Keratinocyte (primary cell): Measurements from ENCODE around the gene MYH15. TPM values are rescaled to one million over a fixed set of nuclear protein-coding genes. Genes with fewer than 3 reads are reported as not detected.

Experiments used
- DNase-seq: peaks from one replicate; pipeline ENCODE4 v3.0.0-alpha.2; 2011; ENCODE audit warnings: low read depth, missing footprints, low spot score
- FAIRE-seq: peaks from 2 replicates; lab custom pipeline; 2011; peaks lifted over from hg19 to GRCh38; lab: Jason Lieb, UNC
- H2AFZ ChIP-seq: 2 replicates; pipeline ENCODE4 v1.6.0; 2012; ENCODE audit warnings: low read length, control low read depth, inconsistent platforms; ENCODE audit not compliant: control insufficient read depth
- H3K27ac ChIP-seq: 2 replicates; pipeline ENCODE4 v1.5.1; 2011; ENCODE audit warnings: low read length; ENCODE audit not compliant: control insufficient read depth, insufficient read depth
- H3K27me3 ChIP-seq: 3 replicates; pipeline ENCODE4 v1.6.0; 2011; ENCODE audit warnings: low read length; ENCODE audit not compliant: control insufficient read depth, insufficient read depth; ENCODE audit errors: extremely low read depth
- H3K36me3 ChIP-seq, 2 experiments: 2 replicates in 1 of 2; 3 replicates in 1 of 2; pipeline ENCODE4 v1.5.1; 2011; ENCODE audit warnings: low read length in 2 of 2, mild to moderate bottlenecking in 1 of 2; ENCODE audit not compliant: control insufficient read depth in 2 of 2, insufficient read depth in 2 of 2; ENCODE audit errors: extremely low read depth in 1 of 2
- H3K4me1 ChIP-seq: 3 replicates; pipeline ENCODE4 v1.5.1; 2011; ENCODE audit warnings: low read length; ENCODE audit not compliant: control insufficient read depth, insufficient read depth; ENCODE audit errors: extremely low read depth
- H3K4me2 ChIP-seq: 3 replicates; pipeline ENCODE4 v1.6.0; 2011; ENCODE audit warnings: low read depth, low read length; ENCODE audit not compliant: control insufficient read depth, insufficient read depth; ENCODE audit errors: extremely low read depth
- H3K4me3 ChIP-seq, 3 experiments: fragments of 200-600 bp in 1 of 3; sonication (generic) in 1 of 3; 2 replicates in 2 of 3; 3 replicates in 1 of 3; pipeline ENCODE4 v1.5.1; 2011 to 2016; ENCODE audit warnings: low read length in 3 of 3, mild to moderate bottlenecking in 3 of 3, control low read depth in 2 of 3, inconsistent platforms in 1 of 3, low read depth in 1 of 3, mixed read lengths in 1 of 3, mixed run types in 1 of 3, moderate library complexity in 1 of 3; ENCODE audit not compliant: control insufficient read depth in 2 of 3, insufficient read depth in 2 of 3; ENCODE audit errors: extremely low read depth in 1 of 3
- H3K79me2 ChIP-seq: 2 replicates; pipeline ENCODE4 v1.6.0; 2012; ENCODE audit warnings: low read length; ENCODE audit not compliant: control insufficient read depth, insufficient read depth
- H3K9ac ChIP-seq: 3 replicates; pipeline ENCODE4 v1.6.0; 2011; ENCODE audit warnings: low read length; ENCODE audit not compliant: control insufficient read depth, insufficient read depth; ENCODE audit errors: extremely low read depth
- H3K9me1 ChIP-seq: 3 replicates; pipeline ENCODE4 v1.6.0; 2011; ENCODE audit warnings: low read length; ENCODE audit not compliant: control insufficient read depth, insufficient read depth; ENCODE audit errors: extremely low read depth
- H3K9me3 ChIP-seq: 2 replicates; pipeline ENCODE4 v1.5.1; 2012; ENCODE audit warnings: low read depth, low read length; ENCODE audit not compliant: control insufficient read depth
- H4K20me1 ChIP-seq: 3 replicates; pipeline ENCODE4 v1.6.0; 2011; ENCODE audit warnings: low read length; ENCODE audit not compliant: control insufficient read depth, insufficient read depth; ENCODE audit errors: extremely low read depth
- EZH2 ChIP-seq: IDR thresholded peaks from one replicate; pipeline ENCODE4 v1.6.1; 2012; ENCODE audit warnings: inconsistent platforms, mild to moderate bottlenecking, low read length, moderate library complexity
- dilution Hi-C: fragments of 300-500 bp; cut with MboI; formaldehyde crosslinking; loops from one replicate; pipeline ENCODE4 v1.7.0; 2020; ENCODE audit warnings: low sequenced_read_pairs; ENCODE audit not compliant: extremely low pct_ligation_motif_present
- polyA plus RNA-seq, 5 experiments: library from polyadenylated mRNA; depleted of rRNA in 3 of 5; stranded (reverse) in 3 of 5; stranded (forward) in 1 of 5; unstranded in 1 of 5; fragments of >200 nt; gene quantifications; 1 replicate in 1 of 5; 2 replicates in 3 of 5; 3 replicates in 1 of 5; pipeline versions ENCODE4 v1.2.1 to v1.2.3, GENCODE V29; 2011 to 2012; ENCODE audit warnings: missing spikeins in 2 of 5, low read depth in 1 of 5, low replicate concordance in 1 of 5
- TF ChIP-seq, protein P1 (sequence below), 3 experiments: IDR thresholded peaks in 1 of 3; conservative IDR thresholded peaks in 1 of 3; optimal IDR thresholded peaks in 1 of 3; 2 replicates in 2 of 3; 3 replicates in 1 of 3; pipeline versions ENCODE3 to v1.5.1; 2011; ENCODE audit warnings: low read length in 3 of 3, mild to moderate bottlenecking in 3 of 3, moderate library complexity in 2 of 3, control low read depth in 1 of 3, inconsistent platforms in 1 of 3; ENCODE audit not compliant: insufficient read depth in 2 of 3; ENCODE audit errors: extremely low read depth in 1 of 3

MYH15 gene
- polyA plus RNA-seq, 1 donor (not counting 4 experiments of a cell fraction or from before 2014, with no cell fraction given) = 0.87 TPM

DNA sequence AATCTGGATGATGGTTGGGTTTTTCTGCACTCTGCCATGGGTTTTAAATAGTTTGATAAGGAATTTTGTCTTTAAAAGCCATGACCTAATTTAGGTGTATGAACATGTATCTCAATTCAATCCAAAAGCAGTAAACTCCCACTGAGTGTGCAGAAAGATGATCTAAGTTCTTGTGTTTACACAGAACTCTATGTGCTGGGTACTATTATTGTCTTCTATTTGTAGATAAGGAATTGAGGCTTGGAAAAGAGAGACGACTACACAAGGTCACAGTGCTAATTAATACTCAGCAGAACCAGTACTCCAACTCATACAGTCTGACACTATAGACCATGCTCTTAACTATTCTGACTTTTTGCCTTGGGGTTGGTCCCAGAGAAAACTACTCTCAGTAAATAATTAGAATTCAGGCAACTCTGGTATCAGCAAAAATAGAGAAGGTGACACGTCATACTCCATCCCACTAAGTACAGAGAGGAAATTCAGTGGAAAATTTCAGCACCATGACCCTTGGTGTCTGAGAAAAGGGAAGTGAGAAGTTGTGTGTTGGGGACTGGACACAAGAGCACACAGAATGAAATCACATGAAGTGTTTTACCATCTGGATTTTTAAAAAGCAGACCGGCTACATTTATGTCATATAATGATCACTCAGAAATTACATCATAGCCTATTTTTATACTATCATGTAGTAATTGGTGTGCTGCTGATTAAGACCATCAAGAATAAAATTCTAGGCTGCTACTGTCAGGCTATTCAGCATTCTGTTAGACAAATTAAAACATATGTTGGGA is 18.3 kb upstream of the MYH15 start:
- DNase-seq (no peak), FAIRE-seq (no peak)
- H3K27me3 ChIP-seq = no peaks in the 10 kb centered on the region
- TF ChIP-seq, protein P1, sequence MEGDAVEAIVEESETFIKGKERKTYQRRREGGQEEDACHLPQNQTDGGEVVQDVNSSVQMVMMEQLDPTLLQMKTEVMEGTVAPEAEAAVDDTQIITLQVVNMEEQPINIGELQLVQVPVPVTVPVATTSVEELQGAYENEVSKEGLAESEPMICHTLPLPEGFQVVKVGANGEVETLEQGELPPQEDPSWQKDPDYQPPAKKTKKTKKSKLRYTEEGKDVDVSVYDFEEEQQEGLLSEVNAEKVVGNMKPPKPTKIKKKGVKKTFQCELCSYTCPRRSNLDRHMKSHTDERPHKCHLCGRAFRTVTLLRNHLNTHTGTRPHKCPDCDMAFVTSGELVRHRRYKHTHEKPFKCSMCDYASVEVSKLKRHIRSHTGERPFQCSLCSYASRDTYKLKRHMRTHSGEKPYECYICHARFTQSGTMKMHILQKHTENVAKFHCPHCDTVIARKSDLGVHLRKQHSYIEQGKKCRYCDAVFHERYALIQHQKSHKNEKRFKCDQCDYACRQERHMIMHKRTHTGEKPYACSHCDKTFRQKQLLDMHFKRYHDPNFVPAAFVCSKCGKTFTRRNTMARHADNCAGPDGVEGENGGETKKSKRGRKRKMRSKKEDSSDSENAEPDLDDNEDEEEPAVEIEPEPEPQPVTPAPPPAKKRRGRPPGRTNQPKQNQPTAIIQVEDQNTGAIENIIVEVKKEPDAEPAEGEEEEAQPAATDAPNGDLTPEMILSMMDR (optimal IDR thresholded peaks at IDR 0.05 in 1 of 3, IDR thresholded peaks at IDR 0.05 in 1 of 3, conservative IDR thresholded peaks at IDR 0.05 in 1 of 3; ENCODE audit: extremely low read depth in 1 of 3, insufficient read depth in 2 of 3, low read length in 3 of 3) = no peak
- no peak for TF ChIP-seq EZH2
- H3K4me3 ChIP-seq = no peak overlapping the region
- no peaks in the 10 kb centered on the region for H3K4me1 ChIP-seq
- H3K79me2 ChIP-seq = no peaks in the 10 kb centered on the region
- H3K9ac ChIP-seq = no peak overlapping the region
- dilution Hi-C loops = no loop called here
- H4K20me1 ChIP-seq = no peaks in the 10 kb centered on the region
- no peak overlapping the region for H2AFZ ChIP-seq
- no peak overlapping the region for H3K27ac ChIP-seq
- H3K9me1 ChIP-seq = no peaks in the 10 kb centered on the region
- no peaks in the 10 kb centered on the region for H3K9me3 ChIP-seq
- no peaks in the 10 kb centered on the region for H3K36me3 ChIP-seq
- H3K4me2 ChIP-seq = no peak overlapping the region

DNA sequence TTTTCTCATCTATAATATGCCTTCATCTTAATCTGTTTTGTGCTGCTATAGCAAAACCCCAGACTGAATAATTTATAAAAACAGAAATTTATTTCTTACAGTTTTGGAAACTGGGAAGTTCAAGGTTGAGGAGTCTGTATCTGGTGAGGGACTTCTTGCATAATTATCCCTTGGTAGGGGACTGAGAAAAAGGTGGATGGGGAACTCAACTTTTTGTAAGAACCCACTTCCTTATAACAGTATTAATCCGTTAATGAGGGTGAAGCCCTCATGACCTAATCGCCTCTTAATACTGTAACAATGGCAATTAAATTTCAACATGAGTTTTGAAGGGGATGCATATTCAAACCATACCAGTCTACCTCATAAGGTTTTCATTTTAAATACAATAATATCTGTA is 17.4 kb upstream of the MYH15 start:
- Histone ChIP-seq H3K27ac (no peak overlapping the region), H3K4me2 (no peak overlapping the region), H4K20me1 (no peaks in the 10 kb centered on the region), H3K79me2 (no peaks in the 10 kb centered on the region), H3K27me3 (no peaks in the 10 kb centered on the region), H3K4me3 (no peak overlapping the region), H3K9ac (no peak overlapping the region), H2AFZ (no peak overlapping the region), H3K4me1 (no peaks in the 10 kb centered on the region), H3K9me3 (no peaks in the 10 kb centered on the region), H3K9me1 (no peaks in the 10 kb centered on the region), H3K36me3 (no peaks in the 10 kb centered on the region)
- DNase-seq (no peak), FAIRE-seq (no peak)
- dilution Hi-C loops = no loop called here
- TF ChIP-seq, protein P1 (optimal IDR thresholded peaks at IDR 0.05 in 1 of 3, IDR thresholded peaks at IDR 0.05 in 1 of 3, conservative IDR thresholded peaks at IDR 0.05 in 1 of 3; ENCODE audit: extremely low read depth in 1 of 3, insufficient read depth in 2 of 3, low read length in 3 of 3) = no peak
- TF ChIP-seq EZH2 = no peak
